NCI-H510A (cell line): ENCODE results near the gene ETHE1.

Experiments
- DNase-seq: peaks from one replicate; lab custom pipeline; 2025; lab: John Stamatoyannopoulos, UW

ETHE1 gene, protein sequence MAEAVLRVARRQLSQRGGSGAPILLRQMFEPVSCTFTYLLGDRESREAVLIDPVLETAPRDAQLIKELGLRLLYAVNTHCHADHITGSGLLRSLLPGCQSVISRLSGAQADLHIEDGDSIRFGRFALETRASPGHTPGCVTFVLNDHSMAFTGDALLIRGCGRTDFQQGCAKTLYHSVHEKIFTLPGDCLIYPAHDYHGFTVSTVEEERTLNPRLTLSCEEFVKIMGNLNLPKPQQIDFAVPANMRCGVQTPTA

DNA sequence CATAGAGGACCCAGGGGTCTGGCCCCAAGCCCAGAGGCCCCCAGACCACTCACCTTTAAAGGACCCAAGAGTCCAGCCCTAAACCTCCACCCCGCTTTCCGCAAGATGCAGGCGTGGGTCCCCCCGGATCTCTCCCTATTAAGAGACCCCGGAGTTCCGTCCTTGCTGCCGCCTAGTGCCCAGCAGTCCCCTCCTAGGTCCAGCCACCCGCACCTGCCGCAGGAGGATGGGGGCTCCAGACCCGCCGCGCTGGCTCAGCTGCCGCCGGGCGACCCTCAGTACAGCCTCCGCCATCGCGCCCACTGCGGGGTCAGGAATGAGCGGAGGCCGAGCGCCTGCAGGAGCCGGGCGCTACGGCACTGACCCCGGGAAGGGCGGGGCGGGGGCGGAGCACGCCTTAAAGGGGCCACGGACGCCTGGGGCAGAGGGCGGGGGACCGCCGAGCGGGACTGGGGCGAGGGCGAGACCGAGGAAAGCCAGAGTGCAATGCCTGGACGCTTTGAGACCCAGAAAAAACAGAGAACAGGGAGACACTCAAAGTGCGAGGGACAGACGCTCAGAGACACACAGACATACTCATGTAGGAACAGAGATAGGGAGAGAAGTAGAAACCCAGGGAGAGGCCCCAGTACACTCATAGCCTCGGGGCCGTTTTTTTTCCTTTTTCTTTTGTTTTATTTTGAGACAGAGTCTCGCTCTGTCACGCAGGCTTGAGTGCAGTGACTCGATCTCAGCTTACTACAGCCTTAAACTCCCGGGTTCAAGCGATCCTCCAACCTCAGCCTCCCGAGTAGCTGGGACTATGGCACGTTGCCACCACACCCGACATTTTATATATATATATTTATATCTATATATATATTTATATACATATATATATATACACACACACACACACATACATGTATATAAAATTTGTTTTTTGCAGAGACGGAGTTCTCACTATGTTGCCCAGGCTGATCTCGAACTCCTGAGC lies at the start of gene ETHE1:
Gene ETHE1, minus strand, starts transcription at position 318 of the 976 bp plus-strand sequence. Its CDS starts 24 bp downstream, at position 294.
- peak; percentile 28 for DNase-seq

GRCh38 chr19:43575955-43576878 lies 49.2 kb upstream of the ETHE1 start:
- DNase-seq: no peak

GRCh38 chr19:43575156-43575950 lies 48.4 kb upstream of the ETHE1 start, which contains the start of the genes PINLYP and XRCC1:
PINLYP (plus strand) TSS chr19:43575801; CDS start chr19:43577192, 1,391 bp downstream.
XRCC1 (minus strand) TSS chr19:43575527; CDS start chr19:43575458, 69 bp downstream.
- peak; percentile 96 for DNase-seq

GRCh38 chr19:43574424-43575155 lies 47.6 kb upstream of the ETHE1 start:
- DNase-seq: no peak

DNA sequence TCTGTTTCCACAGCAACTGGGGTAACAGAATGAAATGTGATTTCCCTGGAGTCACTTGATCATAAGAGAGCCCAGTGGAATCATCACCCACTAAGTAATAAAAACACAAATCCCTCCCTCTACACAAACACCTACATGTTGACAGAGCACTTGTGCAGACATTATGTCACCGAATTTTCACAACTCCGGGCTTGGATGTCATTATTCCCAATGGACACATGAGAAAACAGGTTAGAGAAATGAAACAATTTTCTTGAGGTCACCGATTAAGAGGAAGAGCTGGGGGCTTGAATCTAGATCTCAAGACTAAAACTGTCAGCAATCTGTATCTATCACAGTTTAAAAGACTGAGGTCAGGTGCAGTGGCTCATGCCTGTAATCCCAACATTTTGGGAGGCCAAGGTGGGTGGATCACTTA lies 45.2 kb upstream of the ETHE1 start:
- peak; percentile 47 for DNase-seq

DNA sequence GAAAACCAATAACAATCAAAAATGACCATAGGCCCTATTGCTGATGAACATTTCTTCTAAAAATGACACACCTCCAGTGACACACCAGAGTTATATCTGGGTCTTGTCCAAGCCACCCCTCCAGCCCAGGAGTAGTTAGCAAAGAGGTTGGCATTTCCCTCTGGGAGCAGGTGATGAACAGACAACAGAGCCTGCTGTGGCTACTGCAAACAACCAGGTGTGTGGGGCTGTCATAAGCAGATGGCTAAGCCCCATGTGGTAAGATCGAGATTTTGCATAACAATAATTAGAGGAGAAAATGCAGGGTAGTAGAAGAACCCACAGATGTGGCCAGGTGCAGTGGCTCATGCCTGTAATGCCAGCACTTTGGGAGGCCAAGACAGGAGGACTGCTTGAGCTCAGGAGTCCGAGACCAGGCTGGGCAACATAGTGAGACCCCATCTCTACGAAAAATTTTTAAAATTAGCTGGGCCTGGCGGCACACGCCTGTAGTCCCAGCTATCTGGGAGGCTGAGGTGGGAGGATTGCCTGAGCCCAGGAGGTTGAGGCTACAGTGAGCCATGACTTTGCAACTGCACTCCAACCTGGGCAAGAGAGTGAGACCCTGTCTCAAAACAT lies 43.3 kb upstream of the ETHE1 start:
- peak; percentile 11 for DNase-seq

- no peak for DNase-seq
Measured at GRCh38 chr19:43569657-43570056, 42.7 kb upstream of the ETHE1 start.

DNA sequence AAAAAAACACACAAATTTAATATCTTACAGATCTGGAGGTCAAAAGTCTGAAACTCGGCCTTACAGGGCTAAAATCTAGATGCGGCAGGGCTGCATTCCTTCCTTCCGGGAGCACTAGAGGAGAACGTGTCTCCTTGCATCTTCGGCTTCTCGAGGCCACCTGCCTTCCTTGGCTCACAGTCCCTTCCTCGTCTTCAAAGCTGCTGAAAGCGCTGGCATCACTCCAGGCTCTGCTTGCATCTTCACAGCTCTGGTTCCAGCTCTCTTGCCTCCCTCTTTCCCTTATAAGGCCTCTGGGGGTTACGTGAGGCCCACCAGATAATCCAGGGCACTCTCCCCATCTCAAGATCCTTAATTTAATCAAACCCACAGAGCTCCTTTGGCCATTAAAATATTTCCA lies 37.8 kb upstream of the ETHE1 start:
- DNase-seq: no peak

DNA sequence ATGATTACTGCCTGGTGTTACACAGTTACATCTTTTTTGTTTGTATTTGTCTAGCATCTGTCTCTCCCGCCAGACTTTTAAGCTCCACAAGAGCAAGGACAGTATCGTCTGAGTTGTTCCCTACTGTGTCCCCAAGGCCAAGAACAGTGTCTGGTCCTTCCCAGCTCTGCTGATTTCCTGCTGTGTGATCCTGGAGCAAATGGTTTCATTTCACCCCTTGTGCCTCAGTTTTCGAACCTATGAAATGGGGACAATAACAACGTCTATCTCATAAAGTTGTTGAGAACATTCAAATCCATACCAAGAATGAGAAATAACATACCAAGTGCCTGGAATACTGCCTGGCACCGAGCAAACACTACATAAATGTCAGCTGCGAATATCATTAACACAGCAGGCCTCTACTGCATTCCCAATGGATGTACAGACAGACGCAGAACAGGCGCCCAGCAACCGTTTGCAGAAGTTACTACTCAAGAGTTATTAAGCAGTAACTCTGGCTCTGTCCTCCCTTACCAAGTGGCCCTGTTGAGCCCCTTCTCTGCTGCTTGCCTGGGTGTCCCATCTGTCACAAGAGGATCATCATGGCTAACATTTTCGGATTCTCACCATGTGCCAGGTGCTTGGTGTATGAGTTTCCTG lies 36.9 kb upstream of the ETHE1 start:
- DNase-seq: no peak

GRCh38 chr19:43562698-43563241 lies 35.8 kb upstream of the ETHE1 start:
- DNase-seq: peak; percentile 11

- no peak for DNase-seq
Measured at GRCh38 chr19:43562226-43562697, 35.3 kb upstream of the ETHE1 start.

GRCh38 chr19:43561139-43561970 lies 34.4 kb upstream of the ETHE1 start:
- no peak for DNase-seq

GRCh38 chr19:43560687-43561086 lies 33.7 kb upstream of the ETHE1 start:
- no peak for DNase-seq

DNA sequence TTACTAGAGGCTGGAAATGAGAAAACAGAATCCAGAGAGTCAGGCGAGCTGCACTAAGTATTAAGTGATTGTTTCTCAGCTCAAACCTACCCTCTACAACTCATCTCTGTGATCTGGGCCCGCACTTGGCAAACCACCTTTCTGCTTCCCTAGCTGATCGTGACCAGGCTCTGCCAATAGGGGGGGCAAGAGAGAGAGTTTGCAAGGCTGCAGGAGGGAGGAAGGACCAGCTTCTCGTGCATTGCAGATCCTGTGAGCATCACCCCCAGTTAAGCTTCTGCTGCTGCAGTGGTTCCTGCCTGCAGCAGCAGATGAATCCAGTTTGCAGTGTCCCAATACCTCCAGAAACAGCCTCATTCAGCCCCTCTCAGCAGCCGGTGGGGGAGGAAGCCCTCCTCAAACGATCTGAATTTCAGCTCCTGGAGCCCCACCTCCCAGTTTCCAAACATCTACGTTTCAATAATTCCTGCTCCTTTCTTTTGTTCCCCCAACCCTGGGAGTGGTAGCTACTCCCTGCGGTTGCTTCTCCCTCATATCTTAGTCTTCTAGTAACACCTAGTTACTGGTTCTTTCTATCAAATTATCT lies 28.3 kb upstream of the ETHE1 start:
- no peak for DNase-seq

DNA sequence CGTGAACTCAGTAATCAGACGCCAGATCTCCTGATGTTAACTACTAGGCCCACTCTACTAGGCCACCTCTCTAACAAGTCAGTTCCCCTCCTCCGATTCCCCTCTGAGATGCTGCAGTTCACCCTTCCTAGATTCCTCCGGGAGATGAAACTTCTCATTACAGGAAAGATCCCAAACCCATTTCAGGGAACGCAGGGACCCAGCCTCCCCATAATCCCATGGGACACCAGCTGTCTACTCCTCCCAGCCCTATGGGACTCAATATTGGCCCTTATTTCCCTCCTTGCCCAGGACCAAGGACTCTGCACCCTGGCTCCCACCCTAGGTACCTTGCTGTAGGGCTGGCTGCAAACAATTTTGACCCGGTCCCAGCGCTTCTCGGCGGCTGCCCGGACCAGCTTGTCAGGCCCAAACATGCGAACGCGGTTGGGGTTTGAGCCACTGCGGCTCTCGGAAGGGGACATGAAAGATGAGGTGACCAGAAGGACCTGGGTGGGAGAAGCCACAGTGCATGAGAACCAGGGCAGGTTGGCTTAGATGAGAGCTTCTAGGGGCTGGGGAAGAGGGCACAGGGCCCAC lies 27.4 kb upstream of the ETHE1 start:
- no peak for DNase-seq

DNA sequence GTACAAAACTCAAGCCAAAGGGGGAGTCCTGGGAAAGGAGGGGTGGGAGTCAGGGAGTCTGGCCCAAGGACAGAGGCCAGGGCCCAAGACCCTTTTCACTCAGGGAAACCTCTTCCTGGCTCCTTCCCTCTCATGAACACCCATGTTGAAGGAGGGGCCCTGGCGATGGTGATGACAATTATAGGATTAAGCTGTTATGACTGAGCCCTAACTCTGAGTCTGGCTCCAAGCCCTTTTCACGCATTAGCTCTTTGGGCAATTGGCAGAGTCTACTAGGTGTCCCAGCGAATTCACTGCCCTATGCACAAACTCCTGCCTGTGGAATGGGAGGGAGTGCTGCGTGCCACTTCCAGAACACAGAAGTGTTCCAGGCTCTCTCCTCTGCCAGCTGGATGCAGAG lies 26.7 kb upstream of the ETHE1 start:
- DNase-seq: no peak

DNA sequence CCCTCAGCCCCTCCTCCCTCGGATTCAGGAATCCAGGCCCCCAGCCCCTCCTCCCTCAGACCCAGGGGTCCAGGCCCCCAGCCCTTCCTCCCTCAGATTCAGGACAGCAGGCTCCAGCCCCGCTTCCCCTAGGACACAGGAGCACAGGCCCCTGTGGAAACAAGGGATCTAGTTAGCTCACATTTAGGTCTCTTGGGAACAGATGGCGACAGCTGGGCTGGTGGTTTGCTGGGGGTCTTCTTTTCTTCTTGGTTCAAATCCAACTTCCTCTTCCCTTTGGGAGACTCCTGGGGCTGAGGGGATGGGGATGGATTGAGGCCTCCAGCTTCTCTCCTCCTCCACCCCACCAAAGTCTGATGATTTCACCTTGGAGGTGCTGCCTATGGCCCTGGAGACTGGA lies 25.6 kb upstream of the ETHE1 start:
- no peak for DNase-seq
